Measurements from ENCODE around the gene GLI1. TPM values are rescaled to one million over a fixed set of nuclear protein-coding genes. Genes with fewer than 3 reads are reported as not detected.

The GLI1 gene
- total RNA-seq, 1 donor from 2014 or later, result 0.16 TPM

DNA sequence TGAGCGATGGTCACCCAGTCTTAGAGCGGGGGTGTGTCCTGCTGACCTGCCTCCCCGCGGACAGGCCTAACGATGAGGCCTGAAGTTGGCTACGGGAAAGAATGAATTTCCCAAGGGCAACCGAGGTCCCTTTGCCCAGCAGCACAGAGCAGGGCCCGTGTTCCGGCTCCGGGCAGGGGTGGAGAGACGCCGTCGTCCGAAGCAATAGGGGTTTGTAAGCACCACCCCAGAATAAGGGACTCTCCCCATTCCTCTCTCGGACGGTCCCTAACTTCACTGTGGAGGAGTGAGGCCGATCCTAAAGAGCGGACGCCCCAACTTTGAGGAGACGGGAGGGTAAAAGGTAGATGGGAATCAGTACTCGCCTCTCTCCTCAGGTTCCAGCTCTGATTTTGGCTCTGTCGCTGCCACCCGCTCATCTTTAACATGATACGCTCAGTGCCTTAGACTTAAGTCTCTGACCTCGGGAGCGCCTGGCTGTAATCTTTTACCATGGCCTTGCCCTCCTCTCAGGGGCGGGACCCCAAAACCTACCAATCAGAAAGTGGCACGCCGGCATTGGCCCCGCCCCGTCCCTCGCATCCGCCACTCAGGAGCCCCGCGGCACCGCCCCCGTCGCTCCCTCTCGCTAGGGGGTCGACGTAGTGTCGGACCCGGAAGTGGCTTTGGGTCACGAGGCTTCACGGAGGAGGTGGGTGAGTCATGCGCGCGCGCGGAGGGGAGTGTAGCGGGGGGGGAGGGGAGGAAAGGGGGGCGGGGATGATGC lies 60.7 kb downstream of the GLI1 start, which contains the start of gene DDIT3:
DDIT3 (minus strand) TSS at position 462 of the 766 bp plus-strand sequence. CDS start 3,108 bp downstream, outside the sequence.
- DNase-seq, result peak; percentile 98

DNA sequence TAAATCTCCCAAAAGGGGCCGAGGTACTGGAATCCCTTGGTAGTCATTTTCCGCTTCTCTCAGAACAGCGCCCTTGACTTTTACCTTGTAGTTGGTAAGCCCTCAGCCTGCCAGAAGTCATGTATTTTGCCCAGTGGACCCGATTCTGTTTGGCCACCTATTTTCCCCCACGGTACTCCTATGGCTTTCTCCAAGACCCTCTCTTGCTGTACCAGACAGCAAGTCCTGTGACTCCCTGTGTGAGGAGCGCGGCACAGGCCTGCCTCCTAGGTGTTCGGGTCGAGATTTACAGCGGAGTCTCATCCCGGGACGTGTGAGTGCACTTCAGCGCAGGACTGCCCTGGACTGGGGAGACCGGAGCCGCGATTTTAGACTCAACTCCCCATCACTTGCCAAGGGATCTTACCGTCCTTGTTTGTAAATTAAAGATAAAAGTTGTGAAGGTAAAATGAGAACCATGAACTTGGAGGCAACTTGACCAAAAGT lies 62.0 kb downstream of the GLI1 start:
- peak; percentile 17 for DNase-seq

Small RNA genes lying within 50 kb of the gene (small RNA-seq; reads per million reads assigned to genes)
- gene MIR616 (not detected), gene RNU6-879P (not detected)

Other genes starting within 250 kb of the GLI1 start
- 0.78 TPM for gene NXPH4, start 243.0 kb upstream of the GLI1 start, total RNA-seq
- gene SHMT2, start 230.1 kb upstream of the GLI1 start, total RNA-seq, result 36.2 TPM
- 0.94 TPM for gene STAC3, start 208.6 kb upstream of the GLI1 start, total RNA-seq
- 21.7 TPM for gene R3HDM2, start 28.7 kb upstream of the GLI1 start, total RNA-seq
- gene INHBC, start 25.0 kb upstream of the GLI1 start, total RNA-seq, result not detected
- gene INHBE, start 4.5 kb upstream of the GLI1 start, total RNA-seq, result not detected
- gene ARHGAP9, start 20.1 kb downstream of the GLI1 start, total RNA-seq, result 0.94 TPM
- gene MARS1, start 28.3 kb downstream of the GLI1 start, total RNA-seq, result 65.2 TPM
- 5.3 TPM for gene DDIT3, start 60.7 kb downstream of the GLI1 start, total RNA-seq
- gene MBD6, start 63.0 kb downstream of the GLI1 start, total RNA-seq, result 2.0 TPM
- 103 TPM for gene DCTN2, start 87.4 kb downstream of the GLI1 start, total RNA-seq
- 50.2 TPM for gene KIF5A, start 90.3 kb downstream of the GLI1 start, total RNA-seq
- 13.6 TPM for gene PIP4K2C, start 131.4 kb downstream of the GLI1 start, total RNA-seq
- gene DTX3, start 145.0 kb downstream of the GLI1 start, total RNA-seq, result 44.5 TPM
- 49.4 TPM for gene ARHGEF25, start 151.7 kb downstream of the GLI1 start, total RNA-seq
- gene B4GALNT1, start 173.4 kb downstream of the GLI1 start, total RNA-seq, result 45.2 TPM
- gene OS9, start 234.3 kb downstream of the GLI1 start, total RNA-seq, result 90.0 TPM